GM18519 (cell line): Measurements from ENCODE around the gene MED15.
"Not testable (repeated sequence)": the region's sequence is repeated elsewhere in the genome, so short reads cannot be mapped to it uniquely, and the experiment has no call there.

ENCODE experiments used
- ATAC-seq: cut with Tn5 transposase; IDR thresholded peaks from one replicate; pipeline ENCODE4 v1.9.1; 2021; ENCODE audit warnings: mild to moderate bottlenecking, moderate library complexity; ENCODE audit not compliant: unreplicated experiment, low FRiP score

The MED15 gene

GRCh38 chr22:20479612-20480196 is 27.7 kb upstream of the MED15 start:
- ATAC-seq: no peak

GRCh38 chr22:20483143-20483506 is 24.3 kb upstream of the MED15 start:
- not testable (repeated sequence) for ATAC-seq

- no peak for ATAC-seq
Measured at GRCh38 chr22:20483771-20484170, 23.6 kb upstream of the MED15 start.

- ATAC-seq: no peak
Measured at GRCh38 chr22:20484948-20485683, 22.3 kb upstream of the MED15 start.

- no peak for ATAC-seq
Measured at GRCh38 chr22:20486229-20486628, 21.2 kb upstream of the MED15 start.

GRCh38 chr22:20487715-20488114 is 19.7 kb upstream of the MED15 start:
- no peak for ATAC-seq

- ATAC-seq: no peak
Measured at GRCh38 chr22:20488946-20489345, 18.5 kb upstream of the MED15 start.

- ATAC-seq: no peak
Measured at GRCh38 chr22:20490183-20490940, 17.0 kb upstream of the MED15 start.

- ATAC-seq: no peak
Measured at GRCh38 chr22:20490941-20491307, 16.5 kb upstream of the MED15 start.

GRCh38 chr22:20491346-20491745 is 16.1 kb upstream of the MED15 start:
- no peak for ATAC-seq

GRCh38 chr22:20494978-20495860 is 12.2 kb upstream of the MED15 start, which contains the start of gene KLHL22:
TSS of gene KLHL22 (minus strand) at chr22:20495795. CDS start at chr22:20489211, 6,584 bp downstream.
- peak; percentile 16 for ATAC-seq

GRCh38 chr22:20495861-20496681 is 11.3 kb upstream of the MED15 start:
- peak; percentile 54 for ATAC-seq

GRCh38 chr22:20497426-20497825 is 10.0 kb upstream of the MED15 start:
- no peak for ATAC-seq

GRCh38 chr22:20498913-20499312 is 8.5 kb upstream of the MED15 start:
- no peak for ATAC-seq

- no peak for ATAC-seq
Measured at GRCh38 chr22:20499769-20500168, 7.6 kb upstream of the MED15 start.

GRCh38 chr22:20503816-20504215 is 3.6 kb upstream of the MED15 start:
- ATAC-seq: no peak

GRCh38 chr22:20504293-20504922 is 3.0 kb upstream of the MED15 start:
- ATAC-seq: not testable (repeated sequence)

GRCh38 chr22:20506543-20507252 is 712 bp upstream of the MED15 start:
- no peak for ATAC-seq
